ENCODE measurements around the gene CBX4.
A peak's percentile ranks its signal among the peaks of the same experiment; 100 is the strongest.
"Not testable (repeated sequence)": the region's sequence is repeated elsewhere in the genome, so short reads cannot be mapped to it uniquely, and the experiment has no call there.

CBX4 gene

GRCh38 chr17:79855331-79856124, 16.3 kb upstream of the CBX4 start (continued):
- TF ChIP-seq BCL6B (tag by site-specific recombination; IDR thresholded peaks at IDR 0.05) (no peak), ZFP69B (tag by site-specific recombination; IDR thresholded peaks at IDR 0.05) (no peak)

GRCh38 chr17:79854080-79855060, 15.1 kb upstream of the CBX4 start:
- H3K4me1 ChIP-seq (ENCODE audit: control insufficient read depth, insufficient read depth, low read length) = no peaks in the 10 kb centered on the region
- TF ChIP-seq ZNF623 (tag by site-specific recombination; IDR thresholded peaks at IDR 0.05) (peak; percentile 94), ZNF24 (tag by site-specific recombination; IDR thresholded peaks at IDR 0.05) (no peak), GLI4 (tag by site-specific recombination; IDR thresholded peaks at IDR 0.05) (no peak), SCRT2 (tag by site-specific recombination; IDR thresholded peaks at IDR 0.05) (0 out of 2 replicates have a peak, but pooled peaks have one; percentile 10)
- H3K27ac ChIP-seq (ENCODE audit: extremely low read depth, low read depth, low read length) = no peak overlapping the region
- ChIA-PET POLR2A (interaction anchor here (1.9 kb wide), 1 partner anchor 15 kb away, joined by 10 read pairs; the partner anchor contains the start of gene CBX4), CTCF (interaction anchor here (1.5 to 3.2 kb wide), 3 partner anchors 9 to 20 kb away, joined by 6 to 34 read pairs (median 19); no protein-coding TSS in a partner anchor)
- H3K9me3 ChIP-seq (ENCODE audit: control insufficient read depth, insufficient read depth, low read depth, low read length) = no peaks in the 10 kb centered on the region
- H3K36me3 ChIP-seq (ENCODE audit: control insufficient read depth in 2 of 2, insufficient read depth in 1 of 2, low read length in 2 of 2) = no peaks in the 10 kb centered on the region
- no peak overlapping the region for H3K4me3 ChIP-seq (ENCODE audit: low read depth, low read length)

- H3K36me3 ChIP-seq (ENCODE audit: control insufficient read depth in 2 of 2, insufficient read depth in 1 of 2, low read length in 2 of 2); H3K9me3 ChIP-seq (ENCODE audit: control insufficient read depth, insufficient read depth, low read depth, low read length); H3K4me1 ChIP-seq (ENCODE audit: control insufficient read depth, insufficient read depth, low read length); H3K4me3 ChIP-seq (ENCODE audit: low read depth, low read length); H3K27ac ChIP-seq (ENCODE audit: extremely low read depth, low read depth, low read length): not testable (repeated sequence)
- ChIA-PET POLR2A (interaction anchor here (0.8 kb wide), 1 partner anchor 13 kb away, joined by 3 read pairs; the partner anchor contains the start of gene CBX4), CTCF (interaction anchor here (1.0 kb wide), 1 partner anchor 9 kb away, joined by 6 read pairs; no protein-coding TSS in a partner anchor)
These were observed 13.9 kb upstream of the CBX4 start for GRCh38 chr17:79853168-79853567.

DNA sequence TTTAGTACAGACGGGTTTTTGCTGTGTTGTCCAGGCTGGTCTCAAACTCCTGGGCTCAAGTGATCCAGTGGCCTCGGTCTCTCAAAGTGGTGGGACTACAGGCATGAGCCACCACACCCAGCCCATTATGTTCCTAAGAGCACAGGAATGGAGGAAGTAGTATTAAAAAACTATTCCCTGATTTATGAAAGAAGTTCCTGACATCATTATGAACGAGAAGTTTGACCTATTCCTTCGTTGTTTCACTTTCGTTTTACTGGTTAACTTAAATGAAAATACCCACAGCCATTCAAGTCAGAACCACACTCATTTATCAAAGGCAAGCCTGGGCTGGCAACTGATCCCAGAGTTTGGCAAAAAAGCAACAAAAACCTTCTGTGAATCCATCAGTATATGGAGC, 13.5 kb upstream of the CBX4 start:
- Histone ChIP-seq H3K36me3 (ENCODE audit: control insufficient read depth in 2 of 2, insufficient read depth in 1 of 2, low read length in 2 of 2) (no peaks in the 10 kb centered on the region), H3K27ac (ENCODE audit: extremely low read depth, low read depth, low read length) (no peak overlapping the region), H3K9me3 (ENCODE audit: control insufficient read depth, insufficient read depth, low read depth, low read length) (no peaks in the 10 kb centered on the region), H3K4me1 (ENCODE audit: control insufficient read depth, insufficient read depth, low read length) (no peaks in the 10 kb centered on the region), H3K4me3 (ENCODE audit: low read depth, low read length) (no peak overlapping the region)
- ChIA-PET CTCF (interaction anchor here (1.0 kb wide), 1 partner anchor 8 kb away, joined by 6 read pairs; no protein-coding TSS in a partner anchor), POLR2A (interaction anchor here (0.8 kb wide), 1 partner anchor 13 kb away, joined by 3 read pairs; the partner anchor contains the start of gene CBX4)
- TF ChIP-seq GLI4 (tag by site-specific recombination; IDR thresholded peaks at IDR 0.05) (no peak), ZNF18 (tag by site-specific recombination; IDR thresholded peaks at IDR 0.05) (no peak), ZNF335 (tag by site-specific recombination; conservative IDR thresholded peaks at IDR 0.05) (peak; percentile 27)

DNA sequence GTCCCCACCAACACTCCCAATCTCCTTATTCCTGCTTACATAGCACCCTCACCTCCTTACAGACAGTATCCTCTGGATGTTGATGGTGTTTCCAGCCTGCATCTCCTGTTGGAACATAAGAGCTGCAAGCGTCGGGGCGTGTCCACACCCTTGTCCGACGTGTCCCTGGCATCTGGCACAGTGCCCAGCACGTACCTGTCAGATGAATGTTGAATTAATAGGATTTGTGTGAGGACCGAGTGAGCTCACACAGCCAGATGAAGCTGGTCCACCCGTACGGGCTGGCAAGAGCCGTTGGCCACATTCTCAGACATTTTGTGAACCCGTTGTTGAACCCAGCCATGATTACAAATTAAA, 12.2 kb upstream of the CBX4 start:
- Histone ChIP-seq H3K4me3 (ENCODE audit: low read depth, low read length) (no peak overlapping the region), H3K4me1 (ENCODE audit: control insufficient read depth, insufficient read depth, low read length) (no peaks in the 10 kb centered on the region), H3K9me3 (ENCODE audit: control insufficient read depth, insufficient read depth, low read depth, low read length) (no peaks in the 10 kb centered on the region), H3K27ac (ENCODE audit: extremely low read depth, low read depth, low read length) (no peak overlapping the region), H3K36me3 (ENCODE audit: control insufficient read depth in 2 of 2, insufficient read depth in 1 of 2, low read length in 2 of 2) (no peaks in the 10 kb centered on the region)
- ChIA-PET POLR2A (interaction anchor here (0.6 to 2.1 kb wide), 6 partner anchors 11 to 55 kb away, joined by 3 to 16 read pairs (median 6); partner anchors contain the start of genes CBX4 and CBX8), CTCF (interaction anchor here (0.7 to 4.1 kb wide), 8 partner anchors 11 to 119 kb away, joined by 3 to 31 read pairs (median 4); partner anchors contain the start of gene CBX4)
- TF ChIP-seq, protein P1, sequence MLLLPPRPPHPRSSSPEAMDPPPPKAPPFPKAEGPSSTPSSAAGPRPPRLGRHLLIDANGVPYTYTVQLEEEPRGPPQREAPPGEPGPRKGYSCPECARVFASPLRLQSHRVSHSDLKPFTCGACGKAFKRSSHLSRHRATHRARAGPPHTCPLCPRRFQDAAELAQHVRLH (tag by site-specific recombination; IDR thresholded peaks at IDR 0.05) = no peak
- no peak for TF ChIP-seq ZNF302 (tag by site-specific recombination; IDR thresholded peaks at IDR 0.05; ENCODE audit: low read depth)
- no peak for TF ChIP-seq MEIS1 (CRISPR knock-in tag; IDR thresholded peaks at IDR 0.05; ENCODE audit: borderline replicate concordance)
- TF ChIP-seq ZNF18 (tag by site-specific recombination; IDR thresholded peaks at IDR 0.05) = no peak
- no peak for TF ChIP-seq ZSCAN23 (tag by site-specific recombination; IDR thresholded peaks at IDR 0.05)
- TF ChIP-seq MYNN (tag by site-specific recombination; IDR thresholded peaks at IDR 0.05; ENCODE audit: borderline replicate concordance) = no peak
- no peak for TF ChIP-seq ZNF138 (tag by site-specific recombination; IDR thresholded peaks at IDR 0.05; ENCODE audit: borderline replicate concordance)
- TF ChIP-seq ZNF174 (tag by site-specific recombination; IDR thresholded peaks at IDR 0.05) = no peak
